Measurements from ENCODE around the gene TMEM178B. TPM values are rescaled to one million over a fixed set of nuclear protein-coding genes. Genes with fewer than 3 reads are reported as not detected.
"Not testable (repeated sequence)": the region's sequence is repeated elsewhere in the genome, so short reads cannot be mapped to it uniquely, and the experiment has no call there.

TMEM178B gene
- total RNA-seq, 2 donors from 2014 or later, result 1.7 to 4.1 TPM

- TF ChIP-seq CTCF (conservative IDR thresholded peaks at IDR 0.05), result no peak
- H3K4me3 Mint-ChIP-seq, result no peak overlapping the region
- no peaks in the 10 kb centered on the region for H3K27me3 Mint-ChIP-seq (ENCODE audit: insufficient read depth)
- H3K36me3 Mint-ChIP-seq (ENCODE audit: low read depth), result no peaks in the 10 kb centered on the region
- WGBS, 2 experiments (ENCODE audit: insufficient coverage in 1 of 2, insufficient read length in 1 of 2), result 89 to 100% methylated on average over 1 of the region's 1 CpG
- peaks cover under 1% of the 10 kb centered on the region for H3K4me1 Mint-ChIP-seq
- H3K9me3 Mint-ChIP-seq, result peaks cover 7% of the 10 kb centered on the region
- Histone ChIP-seq H3K27ac (ENCODE audit: low read depth, low read length) (no peak overlapping the region), H3K4me3 (ENCODE audit: low read length) (no peak overlapping the region), H3K27me3 (ENCODE audit: control insufficient read depth, insufficient read depth, low read length, poor library complexity, severe bottlenecking) (no peaks in the 10 kb centered on the region), H3K9me3 (ENCODE audit: control insufficient read depth, low read length) (no peaks in the 10 kb centered on the region), H3K4me1 (ENCODE audit: control insufficient read depth, insufficient read depth, low read length) (no peaks in the 10 kb centered on the region), H3K9ac (ENCODE audit: extremely low read depth, low read length, poor library complexity, severe bottlenecking) (no peak overlapping the region), H3K36me3 (ENCODE audit: control insufficient read depth, insufficient read depth, low read length) (no peaks in the 10 kb centered on the region)
- no peak for DNase-seq
- H3K27ac Mint-ChIP-seq, result no peak overlapping the region
Measured at GRCh38 chr7:141113131-141113530, 39.3 kb downstream of the TMEM178B start.

GRCh38 chr7:141114029-141114664, 40.3 kb downstream of the TMEM178B start:
- Mint-ChIP-seq H3K27me3 (ENCODE audit: insufficient read depth) (no peaks in the 10 kb centered on the region), H3K27ac (no peak overlapping the region), H3K36me3 (ENCODE audit: low read depth) (no peaks in the 10 kb centered on the region), H3K4me1 (peaks cover 9% of the 10 kb centered on the region), H3K9me3 (peaks cover 7% of the 10 kb centered on the region), H3K4me3 (no peak overlapping the region)
- Histone ChIP-seq H3K27me3 (ENCODE audit: control insufficient read depth, insufficient read depth, low read length, poor library complexity, severe bottlenecking) (no peaks in the 10 kb centered on the region), H3K9me3 (ENCODE audit: control insufficient read depth, low read length) (no peaks in the 10 kb centered on the region), H3K4me1 (ENCODE audit: control insufficient read depth, insufficient read depth, low read length) (no peaks in the 10 kb centered on the region), H3K27ac (ENCODE audit: low read depth, low read length) (no peak overlapping the region), H3K36me3 (ENCODE audit: control insufficient read depth, insufficient read depth, low read length) (no peaks in the 10 kb centered on the region), H3K4me3 (ENCODE audit: low read length) (no peak overlapping the region), H3K9ac (ENCODE audit: extremely low read depth, low read length, poor library complexity, severe bottlenecking) (no peak overlapping the region)
- no peak for TF ChIP-seq CTCF (conservative IDR thresholded peaks at IDR 0.05)
- no peak for DNase-seq
- 88 to 100% methylated on average over 2 of the region's 2 CpGs for WGBS, 2 experiments (ENCODE audit: insufficient coverage in 1 of 2, insufficient read length in 1 of 2)

GRCh38 chr7:141115965-141116364, 42.1 kb downstream of the TMEM178B start:
- TF ChIP-seq CTCF (conservative IDR thresholded peaks at IDR 0.05), result no peak
- no peak overlapping the region for H3K4me3 Mint-ChIP-seq
- WGBS, 2 experiments (ENCODE audit: insufficient coverage in 1 of 2, insufficient read length in 1 of 2), result 91% methylated on average over 3 of the region's 3 CpGs
- H3K27ac Mint-ChIP-seq, result no peak overlapping the region
- Histone ChIP-seq H3K9me3 (ENCODE audit: control insufficient read depth, low read length) (no peaks in the 10 kb centered on the region), H3K36me3 (ENCODE audit: control insufficient read depth, insufficient read depth, low read length) (no peaks in the 10 kb centered on the region), H3K4me3 (ENCODE audit: low read length) (no peak overlapping the region), H3K9ac (ENCODE audit: extremely low read depth, low read length, poor library complexity, severe bottlenecking) (no peak overlapping the region), H3K27me3 (ENCODE audit: control insufficient read depth, insufficient read depth, low read length, poor library complexity, severe bottlenecking) (no peaks in the 10 kb centered on the region), H3K4me1 (ENCODE audit: control insufficient read depth, insufficient read depth, low read length) (no peaks in the 10 kb centered on the region), H3K27ac (ENCODE audit: low read depth, low read length) (no peak overlapping the region)
- H3K4me1 Mint-ChIP-seq, result peaks cover 9% of the 10 kb centered on the region
- H3K36me3 Mint-ChIP-seq (ENCODE audit: low read depth), result no peaks in the 10 kb centered on the region
- H3K9me3 Mint-ChIP-seq, result peaks cover 7% of the 10 kb centered on the region
- no peaks in the 10 kb centered on the region for H3K27me3 Mint-ChIP-seq (ENCODE audit: insufficient read depth)
- DNase-seq, result no peak

GRCh38 chr7:141116661-141117060, 42.8 kb downstream of the TMEM178B start:
- not testable (repeated sequence) for H3K4me3 ChIP-seq (ENCODE audit: low read length); H3K36me3 Mint-ChIP-seq (ENCODE audit: low read depth); H3K36me3 ChIP-seq (ENCODE audit: control insufficient read depth, insufficient read depth, low read length); H3K4me3 Mint-ChIP-seq; H3K27me3 Mint-ChIP-seq (ENCODE audit: insufficient read depth); H3K27ac ChIP-seq (ENCODE audit: low read depth, low read length); H3K4me1 ChIP-seq (ENCODE audit: control insufficient read depth, insufficient read depth, low read length); H3K9me3 ChIP-seq (ENCODE audit: control insufficient read depth, low read length); H3K9ac ChIP-seq (ENCODE audit: extremely low read depth, low read length, poor library complexity, severe bottlenecking); DNase-seq; H3K27me3 ChIP-seq (ENCODE audit: control insufficient read depth, insufficient read depth, low read length, poor library complexity, severe bottlenecking); H3K9me3 Mint-ChIP-seq; H3K27ac Mint-ChIP-seq
- H3K4me1 Mint-ChIP-seq, result peaks cover 15% of the 10 kb centered on the region
- 93% methylated on average over 2 of the region's 2 CpGs; no CpG with 5 or more reads in 1 of the 2 experiments for WGBS, 2 experiments (ENCODE audit: insufficient coverage in 1 of 2, insufficient read length in 1 of 2)
